Trophoblast cell (in vitro differentiated cells and primary cell): ENCODE data around the gene TSPAN32.

ENCODE experiments used
- DNase-seq, 2 donors: peaks; one replicate each; pipeline ENCODE4 v3.0.0-alpha.2; 2016
- H2AFZ ChIP-seq: 2 replicates; pipeline ENCODE4 v1.6.1; 2013; ENCODE audit warnings: low read length, moderate library complexity, mild to moderate bottlenecking; ENCODE audit not compliant: insufficient read depth, poor library complexity
- H2AK5ac ChIP-seq: 2 replicates; pipeline ENCODE4 v1.6.1; 2013; ENCODE audit warnings: mild to moderate bottlenecking, low read length
- H2BK120ac ChIP-seq: 2 replicates; pipeline ENCODE4 v1.6.1; 2013; ENCODE audit warnings: low read length, mild to moderate bottlenecking, moderate library complexity; ENCODE audit not compliant: insufficient read depth, poor library complexity
- H2BK12ac ChIP-seq: 2 replicates; pipeline ENCODE4 v1.6.1; 2013; ENCODE audit warnings: mild to moderate bottlenecking, low read length, moderate library complexity
- H2BK5ac ChIP-seq: 2 replicates; pipeline ENCODE4 v1.6.1; 2013; ENCODE audit warnings: low read length, low read depth, moderate library complexity, mild to moderate bottlenecking; ENCODE audit not compliant: poor library complexity
- H3K14ac ChIP-seq: 2 replicates; pipeline ENCODE4 v1.6.1; 2013; ENCODE audit warnings: mild to moderate bottlenecking, low read length
- H3K18ac ChIP-seq: 2 replicates; pipeline ENCODE4 v1.6.1; 2013; ENCODE audit warnings: mild to moderate bottlenecking, low read length
- H3K23ac ChIP-seq: 2 replicates; pipeline ENCODE4 v1.6.1; 2013; ENCODE audit warnings: low read length
- H3K27ac ChIP-seq: 2 replicates; pipeline ENCODE4 v1.5.1; 2013; ENCODE audit warnings: low read depth, mild to moderate bottlenecking, inconsistent platforms, low read length, moderate library complexity
- H3K27me3 ChIP-seq: 2 replicates; pipeline ENCODE4 v1.6.1; 2013; ENCODE audit warnings: inconsistent platforms, mild to moderate bottlenecking, low read length, moderate library complexity; ENCODE audit not compliant: insufficient read depth
- H3K36me3 ChIP-seq, 2 experiments: 1 replicate in 1 of 2; 2 replicates in 1 of 2; pipeline ENCODE4 v1.6.1; 2013; ENCODE audit warnings: low read length in 2 of 2, mild to moderate bottlenecking in 2 of 2, moderate library complexity in 1 of 2; ENCODE audit not compliant: insufficient read depth in 2 of 2, control insufficient read depth in 1 of 2
- H3K4ac ChIP-seq: 2 replicates; pipeline ENCODE4 v1.6.1; 2013; ENCODE audit warnings: low read depth, mild to moderate bottlenecking, low read length, moderate library complexity
- H3K4me1 ChIP-seq, 2 experiments: 1 replicate in 1 of 2; 2 replicates in 1 of 2; pipeline ENCODE4 v1.6.1; 2013; ENCODE audit warnings: low read length in 2 of 2, mild to moderate bottlenecking in 2 of 2, moderate library complexity in 1 of 2; ENCODE audit not compliant: insufficient read depth in 2 of 2, control insufficient read depth in 1 of 2
- H3K4me2 ChIP-seq: 2 replicates; pipeline ENCODE4 v1.6.1; 2013; ENCODE audit warnings: inconsistent platforms, mild to moderate bottlenecking, low read length, moderate library complexity
- H3K4me3 ChIP-seq: 2 replicates; pipeline ENCODE4 v1.5.1; 2013; ENCODE audit warnings: mild to moderate bottlenecking, low read depth, low read length, inconsistent platforms
- H3K79me1 ChIP-seq: one replicate; pipeline ENCODE4 v1.6.1; 2013; ENCODE audit warnings: low read length
- H3K79me2 ChIP-seq: 2 replicates; pipeline ENCODE4 v1.6.1; 2013; ENCODE audit warnings: low read length, mild to moderate bottlenecking; ENCODE audit not compliant: control insufficient read depth, insufficient read depth, poor library complexity
- H3K9ac ChIP-seq: 2 replicates; pipeline ENCODE4 v1.6.1; 2013; ENCODE audit warnings: mild to moderate bottlenecking, low read length
- H3K9me3 ChIP-seq: 2 replicates; pipeline ENCODE4 v1.6.1; 2013; ENCODE audit warnings: low read depth, mild to moderate bottlenecking, control low read depth, inconsistent platforms, low read length; ENCODE audit not compliant: insufficient read depth
- H4K12ac ChIP-seq: 2 replicates; pipeline ENCODE4 v1.6.1; 2013; ENCODE audit warnings: low read depth, mild to moderate bottlenecking, low read length, moderate library complexity
- H4K8ac ChIP-seq: 2 replicates; pipeline ENCODE4 v1.6.1; 2013; ENCODE audit warnings: low read depth, mild to moderate bottlenecking, low read length, moderate library complexity
- H4K91ac ChIP-seq: one replicate; pipeline ENCODE4 v1.6.1; 2013; ENCODE audit warnings: low read depth, mild to moderate bottlenecking, low read length, moderate library complexity
- WGBS: extraction: QIAGEN DNeasy Blood & Tissue Kit; methylation state at CpG from one replicate; pipeline ENCODE4 v1.1.7; 2013; ENCODE audit warnings: missing lambda C conversion rate; ENCODE audit not compliant: insufficient read length, insufficient coverage; ENCODE audit errors: extremely low coverage; 5-methylcytosine and 5-hydroxymethylcytosine counted together

Gene TSPAN32

GRCh38 chr11:2314136-2314524 lies 12.3 kb downstream of the TSPAN32 start:
- peaks cover 2% of the 10 kb centered on the region for H3K9me3 ChIP-seq
- H3K27ac ChIP-seq = no peak overlapping the region
- no peak overlapping the region for H2AK5ac ChIP-seq
- H3K4me3 ChIP-seq = no peak overlapping the region
- H3K79me1 ChIP-seq = no peaks in the 10 kb centered on the region
- no peak overlapping the region for H2BK5ac ChIP-seq
- H3K14ac ChIP-seq = no peak overlapping the region
- no peak overlapping the region for H2BK120ac ChIP-seq
- H2AFZ ChIP-seq = no peak overlapping the region
- H3K79me2 ChIP-seq = no peaks in the 10 kb centered on the region
- no peak overlapping the region for H3K23ac ChIP-seq
- H3K36me3 ChIP-seq = no peaks in the 10 kb centered on the region
- H3K27me3 ChIP-seq = no peaks in the 10 kb centered on the region
- H3K4me1 ChIP-seq = no peaks in the 10 kb centered on the region
- no peak overlapping the region for H4K12ac ChIP-seq
- no peak overlapping the region for H3K18ac ChIP-seq
- H4K8ac ChIP-seq = no peak overlapping the region
- H3K9ac ChIP-seq = no peak overlapping the region
- no peak overlapping the region for H2BK12ac ChIP-seq
- DNase-seq = no peak
- no peak overlapping the region for H3K4me2 ChIP-seq
- no CpG with 5 or more reads among the region's 7 CpGs for WGBS
- H3K4ac ChIP-seq = no peak overlapping the region
- no peak overlapping the region for H4K91ac ChIP-seq

- Histone ChIP-seq H2AK5ac (no peak overlapping the region), H3K36me3 (no peaks in the 10 kb centered on the region), H2BK5ac (no peak overlapping the region), H3K27me3 (no peaks in the 10 kb centered on the region), H2BK12ac (no peak overlapping the region), H2BK120ac (no peak overlapping the region), H3K9me3 (peaks cover 2% of the 10 kb centered on the region), H3K79me1 (no peaks in the 10 kb centered on the region), H3K18ac (no peak overlapping the region), H3K79me2 (no peaks in the 10 kb centered on the region), H3K14ac (no peak overlapping the region), H3K23ac (no peak overlapping the region), H3K4me2 (no peak overlapping the region), H3K4me1 (no peaks in the 10 kb centered on the region), H4K12ac (no peak overlapping the region), H4K91ac (no peak overlapping the region), H3K4me3 (no peak overlapping the region), H3K27ac (no peak overlapping the region), H2AFZ (no peak overlapping the region), H3K4ac (no peak overlapping the region), H3K9ac (no peak overlapping the region), H4K8ac (no peak overlapping the region)
- WGBS = no CpG with 5 or more reads among the region's 16 CpGs
- DNase-seq = no peak
Measured at GRCh38 chr11:2314525-2315394, 12.9 kb downstream of the TSPAN32 start.

GRCh38 chr11:2315395-2316168 lies 13.8 kb downstream of the TSPAN32 start:
- Histone ChIP-seq H3K9me3 (peaks cover 9% of the 10 kb centered on the region), H2AFZ (no peak overlapping the region), H3K4me2 (no peak overlapping the region), H3K23ac (no peak overlapping the region), H4K91ac (no peak overlapping the region), H3K4ac (no peak overlapping the region), H2BK5ac (no peak overlapping the region), H3K27ac (no peak overlapping the region), H3K79me2 (no peaks in the 10 kb centered on the region), H3K18ac (no peak overlapping the region), H3K4me3 (no peak overlapping the region), H3K9ac (no peak overlapping the region), H3K27me3 (no peaks in the 10 kb centered on the region), H2AK5ac (no peak overlapping the region), H4K8ac (no peak overlapping the region), H4K12ac (no peak overlapping the region), H3K79me1 (no peaks in the 10 kb centered on the region), H3K14ac (no peak overlapping the region), H2BK120ac (no peak overlapping the region), H3K4me1 (no peaks in the 10 kb centered on the region), H2BK12ac (no peak overlapping the region), H3K36me3 (no peaks in the 10 kb centered on the region)
- DNase-seq = no peak
- no CpG with 5 or more reads among the region's 25 CpGs for WGBS

GRCh38 chr11:2316169-2316962 lies 14.6 kb downstream of the TSPAN32 start:
- Histone ChIP-seq H3K4me1 (no peaks in the 10 kb centered on the region), H4K91ac (no peak overlapping the region), H3K14ac (no peak overlapping the region), H2BK120ac (no peak overlapping the region), H2BK5ac (no peak overlapping the region), H3K79me2 (no peaks in the 10 kb centered on the region), H2AK5ac (no peak overlapping the region), H3K36me3 (no peaks in the 10 kb centered on the region), H4K12ac (no peak overlapping the region), H3K23ac (no peak overlapping the region), H3K4me2 (no peak overlapping the region), H3K4me3 (no peak overlapping the region), H4K8ac (no peak overlapping the region), H3K4ac (no peak overlapping the region), H2AFZ (no peak overlapping the region), H2BK12ac (no peak overlapping the region), H3K9me3 (peaks cover 15% of the 10 kb centered on the region), H3K18ac (no peak overlapping the region), H3K79me1 (no peaks in the 10 kb centered on the region), H3K27me3 (no peaks in the 10 kb centered on the region), H3K9ac (no peak overlapping the region), H3K27ac (no peak overlapping the region)
- no peak for DNase-seq
- WGBS = no CpG with 5 or more reads among the region's 23 CpGs
